HG03135 (cell line): ENCODE measurements around the gene SERP2.

ENCODE experiments used
- ATAC-seq: cut with Tn5 transposase; IDR thresholded peaks from one replicate; pipeline ENCODE4 v1.9.1; 2021; ENCODE audit warnings: mild to moderate bottlenecking, moderate library complexity; ENCODE audit not compliant: unreplicated experiment

Gene SERP2

DNA sequence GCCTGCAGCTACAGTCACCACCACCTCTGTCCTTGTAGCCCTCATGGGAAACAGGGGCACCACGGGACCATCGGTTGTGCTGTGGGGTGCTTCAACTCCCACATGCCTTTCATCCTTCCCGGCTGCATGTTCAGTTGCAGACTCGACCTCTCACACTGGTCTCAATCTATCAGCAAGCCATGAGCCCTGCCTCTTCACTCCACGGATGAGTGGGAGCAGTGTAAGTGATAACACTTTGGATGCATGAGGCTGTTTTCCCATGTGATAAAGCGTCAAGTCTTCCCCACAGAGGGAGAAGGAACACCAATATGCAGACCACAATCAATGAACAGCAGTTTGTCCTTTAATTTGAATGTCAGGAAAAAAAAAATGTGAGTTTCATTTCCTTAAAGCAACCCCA is 12.2 kb downstream of the SERP2 start:
- no peak for ATAC-seq

DNA sequence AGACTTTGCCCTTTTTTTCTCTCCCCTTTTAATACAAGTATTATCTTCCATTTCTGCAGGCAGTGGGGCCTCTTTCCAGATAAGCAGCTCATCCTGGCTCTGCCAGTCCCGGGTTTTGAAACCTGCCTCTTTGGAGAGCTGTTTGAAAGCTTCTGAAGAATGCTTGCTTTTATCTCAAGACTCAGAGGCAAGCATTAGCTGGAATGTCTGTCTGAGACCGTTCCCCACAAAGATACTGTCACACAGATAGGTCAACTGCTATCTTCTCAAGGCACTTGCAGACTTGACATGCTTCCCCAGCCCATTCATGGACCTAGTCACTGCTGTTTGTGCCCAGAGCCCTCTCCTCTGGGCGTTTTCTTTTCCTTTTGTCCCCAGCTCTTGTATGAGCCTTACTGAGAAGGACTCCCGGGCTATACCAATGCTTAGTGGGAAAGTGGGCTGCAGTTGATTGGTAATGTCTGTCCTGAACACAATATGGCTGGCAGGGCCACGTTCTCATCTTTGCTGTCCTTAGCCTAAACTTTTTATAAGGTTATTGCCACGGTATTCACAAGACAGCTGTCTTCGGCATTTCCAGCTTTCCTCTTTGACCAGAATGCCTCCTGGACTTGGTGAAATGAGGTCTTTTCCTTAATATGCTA is 13.4 kb downstream of the SERP2 start:
- no peak for ATAC-seq

DNA sequence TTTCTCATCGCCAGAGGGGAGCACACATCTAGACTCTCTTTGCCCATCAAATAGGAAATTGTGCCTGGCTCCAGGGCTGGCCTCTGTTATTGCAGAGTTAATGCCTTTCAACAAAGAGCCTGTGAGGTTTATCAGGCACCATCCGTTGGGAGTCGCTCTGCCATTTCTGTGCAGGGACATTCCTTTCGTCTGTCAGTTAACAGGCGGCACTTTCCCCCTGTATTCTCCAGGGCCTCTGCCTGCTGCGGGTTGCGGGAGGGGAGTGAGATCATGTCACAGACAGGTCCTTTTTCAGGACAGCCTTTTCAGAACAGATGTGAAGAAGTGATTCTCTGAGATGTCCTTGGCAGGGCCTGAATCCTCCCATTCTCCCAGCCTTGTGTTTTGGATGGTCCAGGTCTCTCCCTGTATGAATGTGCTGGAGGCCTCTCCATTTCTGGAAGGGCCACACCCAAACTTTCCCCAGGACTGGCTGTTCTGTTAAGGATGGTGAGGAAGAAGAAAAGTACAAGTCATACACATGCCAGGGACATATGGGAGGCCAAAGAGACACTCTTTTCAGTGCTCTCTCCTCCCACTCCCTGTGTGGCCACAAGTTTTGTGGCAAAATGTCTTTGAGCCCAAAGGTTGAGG is 14.9 kb downstream of the SERP2 start:
- no peak for ATAC-seq

DNA sequence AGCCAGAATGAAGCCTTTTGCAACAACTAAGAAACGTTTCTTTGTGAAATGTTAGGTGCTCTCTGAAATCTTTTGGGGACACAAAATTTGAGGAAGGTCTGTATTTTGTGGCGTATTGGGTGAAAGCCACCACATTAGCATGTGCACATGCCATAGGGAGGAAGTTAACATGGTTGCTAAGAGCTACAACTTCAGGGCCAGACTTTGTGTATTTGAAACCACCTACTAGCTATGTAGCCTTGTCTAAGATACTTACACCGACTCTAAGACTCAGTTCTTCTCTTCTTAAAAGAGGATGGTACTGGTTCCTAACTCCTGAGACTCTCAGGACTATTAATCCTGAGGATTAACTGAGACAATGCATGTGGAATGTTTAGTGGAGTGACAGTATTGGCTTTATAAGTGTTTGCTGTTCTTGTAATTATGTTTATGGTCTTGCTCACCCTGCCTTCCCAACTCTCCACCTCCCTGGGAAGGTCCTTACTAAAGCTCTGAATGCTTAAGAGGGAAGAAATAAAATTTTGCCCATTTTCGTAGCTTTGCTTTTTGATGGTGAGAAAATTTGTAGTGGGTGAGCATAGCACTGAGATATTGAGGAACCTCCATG is 15.5 kb downstream of the SERP2 start:
- ATAC-seq, result no peak

DNA sequence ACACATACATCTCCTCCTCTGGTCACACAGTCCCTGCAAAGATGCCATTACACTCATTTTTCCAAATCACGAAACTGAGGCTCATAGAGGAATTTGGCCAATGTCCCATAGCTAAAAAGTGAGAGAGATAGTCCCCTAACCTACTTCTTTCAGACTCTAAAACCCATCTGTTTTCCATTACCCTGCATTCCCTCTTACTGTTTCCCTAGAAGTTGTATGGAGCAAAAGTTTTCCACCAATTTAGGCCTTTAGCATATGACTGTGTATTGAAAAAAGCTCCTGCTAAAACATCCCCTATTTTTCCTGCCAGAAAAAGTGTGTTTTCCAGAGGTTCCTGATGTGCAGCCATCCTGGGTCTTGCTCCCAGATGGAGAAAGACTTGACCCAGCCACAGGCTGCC is 16.3 kb downstream of the SERP2 start:
- no peak for ATAC-seq

DNA sequence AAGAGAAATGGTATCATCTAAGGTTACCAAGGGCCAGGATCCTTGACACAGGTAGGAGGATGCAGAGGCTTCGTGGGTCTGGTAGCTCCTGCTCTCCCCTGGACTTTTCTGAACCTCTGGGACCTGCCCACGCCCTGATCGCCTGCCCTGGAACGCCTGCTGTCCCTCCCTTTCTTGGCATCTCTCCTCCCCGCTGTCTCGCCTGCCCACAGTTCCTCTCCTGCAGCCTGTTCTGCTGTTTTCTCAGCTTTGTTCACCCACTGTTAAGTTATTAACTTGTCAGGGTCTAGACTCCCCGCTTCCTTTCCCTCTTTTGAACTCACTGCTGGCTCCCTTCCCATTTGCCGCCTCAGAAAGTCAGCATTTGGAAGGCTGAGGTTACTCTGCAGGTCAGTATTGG is 19.8 kb downstream of the SERP2 start:
- ATAC-seq, result no peak

DNA sequence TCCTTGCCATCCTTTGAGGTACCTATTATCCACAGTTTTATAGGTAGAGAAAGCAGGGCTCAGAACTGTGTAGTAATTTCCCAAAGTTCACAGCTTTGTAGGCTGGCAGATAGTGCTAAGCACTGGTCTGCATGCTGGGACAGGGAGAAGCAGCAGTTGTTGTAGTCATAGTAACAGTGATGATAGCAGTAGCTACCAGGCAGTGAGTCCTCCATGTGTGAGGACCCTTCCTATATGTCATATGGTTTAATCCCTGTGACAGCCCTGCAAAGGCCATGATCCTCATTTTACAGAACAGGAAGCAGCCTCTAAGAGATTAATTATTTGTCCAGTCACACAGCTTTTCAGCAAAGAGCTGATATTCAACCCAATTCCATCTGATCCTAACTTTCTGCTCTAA is 21.0 kb downstream of the SERP2 start:
- ATAC-seq, result no peak

DNA sequence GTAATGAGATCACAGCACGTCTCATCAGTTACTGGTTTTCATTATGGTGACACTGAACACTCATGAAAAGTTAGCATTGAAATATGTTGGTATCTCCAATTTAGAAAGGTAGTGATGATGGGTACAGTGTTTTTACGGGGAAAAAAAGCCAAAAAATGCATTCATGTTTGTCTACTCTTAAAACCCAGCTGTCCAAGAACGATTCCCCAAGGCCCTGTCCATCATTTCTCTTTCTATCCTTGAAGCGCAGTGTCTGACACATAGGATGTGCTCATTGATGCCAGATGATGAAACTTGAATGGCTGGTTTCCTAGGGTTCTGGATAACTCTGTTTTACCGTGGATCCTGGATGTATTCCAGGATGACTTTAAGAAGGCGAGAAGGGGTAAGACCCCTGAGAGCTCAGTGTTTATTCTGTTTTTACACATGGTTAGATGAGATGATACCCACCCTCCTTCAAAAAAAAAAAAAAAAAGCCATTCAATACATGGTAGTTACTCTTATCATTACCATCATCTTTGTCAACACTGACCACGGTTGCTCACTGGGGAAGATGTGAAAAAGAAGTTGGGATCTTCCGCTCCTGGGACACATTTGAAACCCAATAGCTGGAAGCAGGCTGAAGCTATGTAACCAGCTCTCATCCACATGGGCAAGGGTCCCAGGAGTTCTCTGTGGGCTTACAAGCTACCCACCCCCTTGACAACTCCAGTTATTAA is 22.5 kb downstream of the SERP2 start:
- no peak for ATAC-seq

DNA sequence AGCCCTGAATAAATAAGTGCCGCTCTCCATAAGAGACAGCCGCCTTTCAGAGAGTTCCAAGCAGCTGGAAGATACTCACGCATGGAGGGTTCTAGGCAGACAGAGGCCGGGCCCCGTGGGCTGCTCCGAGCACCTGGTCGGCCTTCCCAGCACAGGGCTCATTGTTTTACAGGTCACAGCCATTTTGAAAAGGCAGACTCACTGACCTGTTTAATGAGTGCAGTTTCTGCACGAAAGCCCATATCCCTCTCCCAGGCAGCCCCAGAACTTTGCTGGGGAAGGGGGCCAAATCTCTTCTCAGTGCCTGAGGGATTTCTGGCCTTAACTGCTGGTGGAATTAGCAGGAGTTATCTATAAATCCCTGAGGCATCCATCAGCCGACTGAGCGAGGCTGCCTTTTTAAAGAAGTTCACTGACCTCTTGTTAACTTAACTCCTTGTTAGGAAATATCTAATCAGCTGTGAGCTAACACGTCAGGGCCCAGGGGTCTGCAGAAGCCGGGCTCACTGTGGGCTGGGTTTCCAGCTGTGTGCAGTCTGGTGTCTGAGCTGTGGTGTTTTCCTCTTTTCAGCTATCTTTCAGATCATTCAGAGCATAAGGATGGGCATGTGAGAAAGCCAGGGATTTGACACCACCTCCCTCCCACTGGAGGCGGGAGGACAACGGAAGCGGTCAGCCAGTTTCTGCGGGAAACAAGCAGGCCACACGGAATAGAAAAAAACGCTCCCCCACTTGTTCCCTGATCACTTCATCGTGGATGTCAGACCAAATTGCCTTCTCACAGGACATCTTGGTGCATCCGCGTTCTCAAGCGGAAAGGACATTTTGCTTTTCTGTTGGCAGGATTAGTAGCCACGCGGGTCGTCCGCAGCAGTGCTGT is 23.3 kb downstream of the SERP2 start:
- ATAC-seq, result no peak

DNA sequence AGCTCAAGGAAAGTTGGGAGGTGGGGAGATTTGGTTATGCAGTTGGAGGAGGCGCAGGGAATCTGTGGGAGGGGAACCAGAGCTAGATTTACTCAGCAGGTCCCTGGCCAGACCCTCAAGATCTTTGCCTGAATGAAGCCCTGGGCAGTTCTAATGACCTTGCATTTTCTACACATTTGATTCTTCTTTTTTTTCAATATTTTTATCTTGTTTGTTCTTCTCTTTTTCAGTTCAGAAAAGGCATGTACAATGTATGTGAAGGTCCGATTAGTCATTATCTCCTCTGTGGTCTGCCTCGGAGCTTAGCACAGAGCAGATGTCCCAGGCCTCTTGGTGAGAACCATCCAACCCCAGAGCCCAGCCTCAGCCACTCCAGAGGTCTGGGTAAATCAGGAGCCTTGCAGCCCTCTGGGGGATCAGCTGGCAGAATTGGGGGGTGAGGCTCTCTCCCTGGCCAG is 24.2 kb downstream of the SERP2 start:
- ATAC-seq, result no peak

DNA sequence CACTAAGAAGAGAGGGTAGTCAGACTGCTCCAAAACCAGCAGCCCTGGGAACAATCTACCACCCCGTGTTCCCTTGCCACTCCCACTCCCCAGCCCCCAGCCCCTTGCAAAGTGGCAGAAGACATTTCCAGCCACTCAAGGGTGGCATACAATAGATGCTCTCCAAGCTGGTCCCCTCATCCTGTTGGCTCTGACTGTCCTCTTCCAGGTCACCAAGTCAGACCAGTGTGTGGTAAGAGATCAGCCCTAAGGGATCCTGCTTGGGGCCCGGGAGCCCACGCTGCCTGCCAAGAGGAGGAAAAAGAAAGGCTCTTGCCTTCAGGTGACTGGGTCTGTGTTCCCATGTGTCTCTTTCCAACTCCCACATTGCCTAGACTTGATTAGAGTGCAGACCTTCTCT is 25.0 kb downstream of the SERP2 start:
- no peak for ATAC-seq

DNA sequence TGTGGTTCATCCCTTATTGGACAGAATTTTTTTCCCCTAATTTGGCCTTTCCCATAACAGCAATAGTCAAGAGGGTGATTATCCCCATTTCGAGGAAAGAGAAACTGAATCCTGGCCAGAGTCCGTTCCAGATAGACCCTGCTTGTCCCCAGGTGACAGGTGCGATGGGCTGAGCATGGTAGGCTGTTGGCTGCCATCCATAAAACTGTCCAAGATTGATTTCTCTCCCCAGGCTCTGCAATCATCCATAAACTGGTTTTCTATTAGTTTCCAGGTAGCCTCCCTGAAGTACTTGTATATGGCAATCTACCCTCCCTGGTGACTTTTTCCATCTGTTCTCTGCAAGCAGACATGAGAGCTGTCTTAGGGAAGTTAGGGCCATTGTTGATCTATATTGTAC is 25.4 kb downstream of the SERP2 start:
- ATAC-seq, result no peak

DNA sequence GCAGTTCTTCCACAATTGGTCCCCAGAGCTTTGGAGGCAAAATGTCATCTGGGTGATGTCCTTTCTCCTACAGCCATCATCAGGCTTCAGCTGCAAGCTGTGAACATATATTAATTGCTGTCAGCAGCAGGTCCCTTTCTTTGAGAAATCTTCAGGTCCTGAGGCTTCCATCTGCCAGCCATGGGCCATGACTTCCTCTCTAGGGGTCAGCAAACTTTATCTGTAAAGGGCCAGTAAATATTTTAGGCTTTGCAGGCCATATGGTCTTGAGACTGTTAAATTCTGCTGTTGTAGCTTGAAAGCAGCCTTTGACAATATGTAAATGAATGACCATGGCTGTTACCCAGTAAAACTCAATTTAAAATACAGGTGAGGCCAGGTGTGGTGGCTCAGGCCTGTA is 27.1 kb downstream of the SERP2 start:
- ATAC-seq, result no peak

DNA sequence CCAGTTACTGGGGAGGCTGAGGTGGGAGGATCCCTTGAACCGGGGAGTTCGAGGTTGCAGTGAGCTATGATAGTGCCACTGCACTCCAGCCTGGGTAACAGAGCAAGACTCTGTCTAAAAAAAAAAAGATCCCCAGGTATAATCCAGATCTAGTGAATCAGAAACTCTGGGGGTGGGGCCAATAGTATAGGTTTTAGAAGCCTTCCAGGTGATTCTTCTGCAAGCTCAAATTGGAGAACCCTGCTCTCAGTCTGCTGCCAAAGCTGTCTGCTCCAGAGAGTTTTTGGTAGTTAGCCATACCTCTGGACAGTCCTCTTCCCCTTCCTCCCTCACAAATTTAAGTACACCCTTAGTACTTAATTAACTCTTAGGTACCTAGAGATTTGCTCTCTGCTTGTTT is 28.0 kb downstream of the SERP2 start:
- ATAC-seq, result no peak

DNA sequence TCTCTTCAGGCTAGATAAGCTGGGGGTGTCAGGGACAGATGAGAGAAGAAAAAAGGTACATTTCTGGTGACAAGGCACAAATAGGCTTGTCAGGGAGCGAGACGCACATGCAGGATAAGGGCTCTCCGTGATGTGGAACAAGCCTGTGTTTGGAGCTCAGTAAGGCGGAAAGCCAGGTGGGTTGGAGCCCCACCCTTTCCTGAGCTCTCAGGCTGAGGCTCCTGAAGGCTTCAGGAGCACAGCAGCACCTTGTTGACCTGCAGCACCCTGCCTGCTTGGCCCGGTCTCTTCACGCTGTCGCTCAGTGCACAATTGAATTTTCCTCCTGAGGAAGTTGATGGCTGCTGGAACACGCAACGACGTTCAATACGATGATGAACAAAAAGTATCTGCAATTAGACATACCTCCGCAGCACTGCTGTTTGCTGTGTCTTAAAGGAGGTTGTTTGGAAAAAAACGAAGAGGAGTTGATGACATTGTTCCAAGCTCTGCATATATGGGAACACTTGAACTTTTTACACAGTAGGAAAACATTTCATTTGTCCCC is 29.3 kb downstream of the SERP2 start:
- no peak for ATAC-seq

DNA sequence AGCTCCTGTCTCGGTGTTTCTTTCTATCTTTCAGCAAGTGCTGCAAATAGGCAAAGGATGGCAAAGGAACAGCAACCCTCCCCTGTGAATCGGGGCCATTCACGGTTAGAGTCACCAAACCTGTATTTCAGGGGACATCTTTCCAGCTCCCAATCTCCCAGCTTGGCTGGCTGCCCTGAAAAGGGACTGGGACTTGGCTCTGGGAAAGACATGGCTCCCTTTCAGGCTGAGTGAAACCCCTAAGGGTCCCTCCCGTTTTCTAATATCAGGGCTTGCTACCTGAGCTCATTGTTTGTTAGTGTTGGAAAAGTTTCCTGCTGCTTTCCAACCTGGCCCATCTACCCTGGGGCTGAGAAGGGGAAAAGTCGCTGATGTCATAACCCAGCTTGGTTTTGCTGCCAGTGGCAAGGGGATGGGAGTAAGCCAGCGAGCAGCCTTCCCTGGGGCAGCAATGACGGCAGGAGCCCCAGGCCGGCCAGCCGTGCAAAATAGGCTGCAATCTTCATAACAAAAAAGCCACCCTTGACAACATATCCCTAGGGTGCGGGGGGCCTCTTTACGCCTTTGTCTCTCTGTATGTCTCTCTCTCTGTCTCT is 29.9 kb downstream of the SERP2 start:
- no peak for ATAC-seq

DNA sequence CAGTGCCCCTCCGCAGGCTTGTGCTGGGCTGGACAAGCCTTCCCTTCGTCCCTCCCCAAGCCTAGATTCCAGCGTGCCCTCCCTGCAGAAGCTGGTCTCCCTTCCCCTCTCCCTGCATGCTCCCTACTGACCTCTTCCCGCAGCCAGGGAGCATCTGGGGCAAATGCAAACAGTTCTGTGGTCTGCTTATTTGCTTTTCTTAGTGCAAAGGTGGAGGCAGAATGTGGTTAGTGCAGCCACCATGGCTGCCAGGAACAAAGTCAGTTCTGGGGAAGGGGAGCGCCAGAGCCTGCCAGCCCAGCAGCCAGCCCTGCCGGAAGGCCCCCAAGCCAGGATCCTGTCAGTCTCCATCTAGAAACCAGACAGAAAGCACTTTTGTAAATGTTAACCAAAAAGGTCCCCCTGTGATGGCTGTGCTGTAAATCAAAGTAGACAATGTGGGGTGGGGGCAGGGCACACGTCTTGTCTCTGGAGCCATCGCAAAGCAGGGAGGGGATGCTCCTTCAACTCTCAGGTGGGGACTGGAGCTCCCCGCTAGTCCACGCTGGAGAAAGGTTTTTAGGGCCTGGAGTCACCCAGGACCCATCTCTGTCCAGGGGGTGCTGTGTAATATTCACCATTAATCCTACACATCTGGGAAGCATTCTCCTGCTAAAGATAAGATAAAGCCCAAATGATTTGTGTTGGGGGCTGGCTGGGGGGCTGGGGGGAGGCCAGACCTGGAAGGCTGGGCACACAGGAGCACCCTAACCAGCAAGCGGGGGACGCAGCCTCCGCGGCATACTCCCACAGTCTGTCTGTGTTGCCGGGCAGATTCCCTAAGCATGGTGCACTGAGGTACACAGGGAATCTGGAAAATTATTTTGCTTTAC is 30.9 kb downstream of the SERP2 start:
- ATAC-seq, result no peak

DNA sequence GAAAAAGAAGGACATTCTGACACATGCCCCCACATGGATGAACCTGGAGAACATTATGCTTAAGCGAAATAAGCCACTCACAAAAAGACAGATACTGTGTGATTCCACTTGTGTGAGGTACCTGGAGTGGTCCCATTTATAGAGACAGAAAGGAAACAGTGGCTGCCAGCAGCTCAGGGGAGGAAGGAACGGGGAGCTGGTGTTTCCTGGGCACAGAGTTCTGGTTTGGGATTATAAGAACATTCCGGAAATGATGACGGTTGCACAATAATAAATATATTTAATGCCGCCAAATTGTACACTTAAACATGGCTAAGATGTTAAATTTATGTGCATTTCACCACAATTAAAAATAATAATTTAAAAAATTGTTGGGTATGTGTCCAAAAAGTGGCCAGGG is 33.0 kb downstream of the SERP2 start:
- ATAC-seq, result no peak

DNA sequence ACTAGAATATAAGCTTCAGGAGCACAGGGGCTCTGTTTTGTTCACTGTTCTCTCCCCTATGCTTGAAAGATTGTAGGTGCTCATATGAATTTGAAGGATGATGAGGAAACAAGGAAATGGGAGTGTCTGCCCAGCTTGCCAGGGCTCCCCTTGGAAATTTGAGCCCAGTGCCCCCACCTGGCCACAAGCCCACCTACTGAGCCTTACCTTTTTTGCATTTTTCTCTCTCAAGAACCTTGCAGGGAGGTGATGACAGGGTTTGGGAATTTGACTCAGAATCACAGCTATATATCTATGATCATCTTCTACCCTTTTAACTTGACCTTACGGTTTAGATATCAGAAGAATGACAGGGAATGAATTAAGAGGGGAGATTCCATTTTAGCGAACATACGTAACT is 33.8 kb downstream of the SERP2 start:
- no peak for ATAC-seq
